ENCODE results near the gene CHMP3. TPM values are rescaled to one million over a fixed set of nuclear protein-coding genes. Genes with fewer than 3 reads are reported as not detected.

CHMP3 gene
- total RNA-seq, 1 donor from 2014 or later = 21.9 TPM

DNA sequence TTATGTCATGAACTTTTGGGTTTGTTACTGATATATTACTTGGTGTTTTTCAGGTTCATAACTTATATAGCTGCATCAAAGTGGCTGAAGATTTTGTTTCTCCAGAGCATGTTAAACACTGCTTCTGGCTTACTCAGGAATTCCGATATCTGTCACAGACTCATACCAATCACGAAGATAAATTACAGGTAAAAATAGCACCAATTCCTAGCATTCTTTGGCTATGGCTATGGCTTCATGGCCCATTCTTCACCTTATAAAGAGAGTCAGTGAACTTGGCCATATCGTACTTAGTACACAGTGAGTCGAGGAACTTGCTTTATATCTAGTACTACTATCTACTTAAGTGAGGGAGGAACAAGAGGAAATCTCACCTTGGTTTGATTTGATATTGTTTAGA lies 72.2 kb downstream of the CHMP3 start:
- H3K4me1 ChIP-seq = no peaks in the 10 kb centered on the region
- no peak overlapping the region for H3K27ac Mint-ChIP-seq
- no peak overlapping the region for H3K4me2 ChIP-seq
- no peak overlapping the region for H3K9ac ChIP-seq
- H3K27ac ChIP-seq = no peak overlapping the region
- no peaks in the 10 kb centered on the region for H3K79me2 ChIP-seq (ENCODE audit: low read depth)
- H3K9me3 ChIP-seq (ENCODE audit: low read depth) = no peaks in the 10 kb centered on the region
- no peak overlapping the region for H3K4me3 ChIP-seq
- no peak overlapping the region for H3K4me3 Mint-ChIP-seq
- peaks cover 78% of the 10 kb centered on the region for H3K36me3 Mint-ChIP-seq
- DNase-seq (ENCODE audit: low spot score) = no peak
- peaks cover 3% of the 10 kb centered on the region for H4K20me1 ChIP-seq (ENCODE audit: low read depth)
- no peaks in the 10 kb centered on the region for H3K27me3 ChIP-seq
- no peaks in the 10 kb centered on the region for H3K27me3 Mint-ChIP-seq (ENCODE audit: insufficient read depth, low read depth)
- TF ChIP-seq EZH2phosphoT487 (IDR thresholded peaks at IDR 0.05) = no peak
- TF ChIP-seq, protein P1, sequence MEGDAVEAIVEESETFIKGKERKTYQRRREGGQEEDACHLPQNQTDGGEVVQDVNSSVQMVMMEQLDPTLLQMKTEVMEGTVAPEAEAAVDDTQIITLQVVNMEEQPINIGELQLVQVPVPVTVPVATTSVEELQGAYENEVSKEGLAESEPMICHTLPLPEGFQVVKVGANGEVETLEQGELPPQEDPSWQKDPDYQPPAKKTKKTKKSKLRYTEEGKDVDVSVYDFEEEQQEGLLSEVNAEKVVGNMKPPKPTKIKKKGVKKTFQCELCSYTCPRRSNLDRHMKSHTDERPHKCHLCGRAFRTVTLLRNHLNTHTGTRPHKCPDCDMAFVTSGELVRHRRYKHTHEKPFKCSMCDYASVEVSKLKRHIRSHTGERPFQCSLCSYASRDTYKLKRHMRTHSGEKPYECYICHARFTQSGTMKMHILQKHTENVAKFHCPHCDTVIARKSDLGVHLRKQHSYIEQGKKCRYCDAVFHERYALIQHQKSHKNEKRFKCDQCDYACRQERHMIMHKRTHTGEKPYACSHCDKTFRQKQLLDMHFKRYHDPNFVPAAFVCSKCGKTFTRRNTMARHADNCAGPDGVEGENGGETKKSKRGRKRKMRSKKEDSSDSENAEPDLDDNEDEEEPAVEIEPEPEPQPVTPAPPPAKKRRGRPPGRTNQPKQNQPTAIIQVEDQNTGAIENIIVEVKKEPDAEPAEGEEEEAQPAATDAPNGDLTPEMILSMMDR (IDR thresholded peaks at IDR 0.05) = no peak
- no peak for TF ChIP-seq EZH2 (IDR thresholded peaks at IDR 0.05)
- H3K4me1 Mint-ChIP-seq = no peaks in the 10 kb centered on the region
- H3F3A ChIP-seq (ENCODE audit: low read depth) = no peaks in the 10 kb centered on the region
- H3K9me3 Mint-ChIP-seq = peaks cover 4% of the 10 kb centered on the region
- no peak overlapping the region for H2AFZ ChIP-seq (replicated peaks)
- H3K36me3 ChIP-seq = peaks cover 45% of the 10 kb centered on the region

DNA sequence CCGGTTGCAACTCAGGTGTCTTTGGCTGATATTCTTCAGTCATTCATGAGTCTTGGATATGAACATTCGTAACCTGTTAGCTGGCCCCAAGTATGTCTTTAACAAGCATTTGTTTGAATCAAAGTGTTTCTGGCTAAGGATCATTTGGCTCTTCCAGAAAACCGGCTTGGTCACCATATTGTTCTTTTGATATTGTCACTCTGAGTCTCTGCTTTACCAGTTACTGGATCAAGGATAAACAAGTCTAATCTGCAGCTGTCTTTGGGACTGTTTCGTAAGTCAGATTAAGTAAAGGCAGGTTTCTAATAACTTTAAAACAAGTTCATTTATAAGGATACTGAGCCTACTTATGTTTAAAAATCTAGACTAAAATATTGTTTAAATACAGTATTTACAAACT lies 73.0 kb downstream of the CHMP3 start:
- Histone ChIP-seq H3K27me3 (no peaks in the 10 kb centered on the region), H3K27ac (no peak overlapping the region), H3K36me3 (peaks cover 41% of the 10 kb centered on the region), H4K20me1 (ENCODE audit: low read depth) (peaks cover 3% of the 10 kb centered on the region), H3K4me2 (no peak overlapping the region), H2AFZ (replicated peaks) (no peak overlapping the region), H3K4me1 (no peaks in the 10 kb centered on the region), H3K4me3 (no peak overlapping the region), H3F3A (ENCODE audit: low read depth) (no peaks in the 10 kb centered on the region), H3K9ac (no peak overlapping the region), H3K79me2 (ENCODE audit: low read depth) (no peaks in the 10 kb centered on the region), H3K9me3 (ENCODE audit: low read depth) (no peaks in the 10 kb centered on the region)
- H3K4me1 Mint-ChIP-seq = no peaks in the 10 kb centered on the region
- peaks cover 77% of the 10 kb centered on the region for H3K36me3 Mint-ChIP-seq
- H3K9me3 Mint-ChIP-seq = peaks cover 2% of the 10 kb centered on the region
- TF ChIP-seq EZH2phosphoT487 (IDR thresholded peaks at IDR 0.05) (no peak), EZH2 (IDR thresholded peaks at IDR 0.05) (no peak)
- TF ChIP-seq, protein P1 (IDR thresholded peaks at IDR 0.05) = no peak
- H3K27me3 Mint-ChIP-seq (ENCODE audit: insufficient read depth, low read depth) = no peaks in the 10 kb centered on the region
- DNase-seq (ENCODE audit: low spot score) = no peak
- no peak overlapping the region for H3K4me3 Mint-ChIP-seq
- no peak overlapping the region for H3K27ac Mint-ChIP-seq

DNA sequence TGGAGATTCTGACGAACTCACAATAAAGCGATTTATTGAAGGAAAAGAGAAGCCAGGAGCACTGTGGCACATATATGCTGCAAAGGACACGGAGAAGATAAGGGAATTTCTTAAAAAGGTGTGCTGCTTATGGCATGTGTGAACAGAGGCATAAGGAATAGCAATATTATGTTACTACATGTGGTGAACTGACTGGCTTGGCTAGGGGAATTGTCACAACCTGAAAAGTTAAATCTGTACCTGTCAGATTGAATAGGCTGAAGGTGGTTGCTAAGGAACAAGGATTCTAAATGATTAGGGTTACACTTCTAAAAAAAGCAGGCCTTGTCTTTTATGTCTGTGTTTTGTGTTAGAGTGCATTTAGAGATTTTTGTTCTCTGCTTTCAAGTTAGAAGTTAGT lies 73.7 kb downstream of the CHMP3 start:
- TF ChIP-seq EZH2 (IDR thresholded peaks at IDR 0.05) = no peak
- no peak overlapping the region for H3K4me3 ChIP-seq
- no peaks in the 10 kb centered on the region for H3K27me3 ChIP-seq
- H4K20me1 ChIP-seq (ENCODE audit: low read depth) = peaks cover 3% of the 10 kb centered on the region
- H3K9me3 Mint-ChIP-seq = no peaks in the 10 kb centered on the region
- H3F3A ChIP-seq (ENCODE audit: low read depth) = no peaks in the 10 kb centered on the region
- H3K4me1 Mint-ChIP-seq = no peaks in the 10 kb centered on the region
- H3K36me3 ChIP-seq = peaks cover 45% of the 10 kb centered on the region
- H3K9me3 ChIP-seq (ENCODE audit: low read depth) = no peaks in the 10 kb centered on the region
- no peaks in the 10 kb centered on the region for H3K27me3 Mint-ChIP-seq (ENCODE audit: insufficient read depth, low read depth)
- no peak overlapping the region for H3K27ac Mint-ChIP-seq
- H2AFZ ChIP-seq (replicated peaks) = no peak overlapping the region
- peaks cover 79% of the 10 kb centered on the region for H3K36me3 Mint-ChIP-seq
- no peak overlapping the region for H3K9ac ChIP-seq
- H3K4me1 ChIP-seq = no peaks in the 10 kb centered on the region
- no peak overlapping the region for H3K4me2 ChIP-seq
- no peak overlapping the region for H3K27ac ChIP-seq
- H3K79me2 ChIP-seq (ENCODE audit: low read depth) = no peaks in the 10 kb centered on the region
- no peak overlapping the region for H3K4me3 Mint-ChIP-seq
- no peak for DNase-seq (ENCODE audit: low spot score)

DNA sequence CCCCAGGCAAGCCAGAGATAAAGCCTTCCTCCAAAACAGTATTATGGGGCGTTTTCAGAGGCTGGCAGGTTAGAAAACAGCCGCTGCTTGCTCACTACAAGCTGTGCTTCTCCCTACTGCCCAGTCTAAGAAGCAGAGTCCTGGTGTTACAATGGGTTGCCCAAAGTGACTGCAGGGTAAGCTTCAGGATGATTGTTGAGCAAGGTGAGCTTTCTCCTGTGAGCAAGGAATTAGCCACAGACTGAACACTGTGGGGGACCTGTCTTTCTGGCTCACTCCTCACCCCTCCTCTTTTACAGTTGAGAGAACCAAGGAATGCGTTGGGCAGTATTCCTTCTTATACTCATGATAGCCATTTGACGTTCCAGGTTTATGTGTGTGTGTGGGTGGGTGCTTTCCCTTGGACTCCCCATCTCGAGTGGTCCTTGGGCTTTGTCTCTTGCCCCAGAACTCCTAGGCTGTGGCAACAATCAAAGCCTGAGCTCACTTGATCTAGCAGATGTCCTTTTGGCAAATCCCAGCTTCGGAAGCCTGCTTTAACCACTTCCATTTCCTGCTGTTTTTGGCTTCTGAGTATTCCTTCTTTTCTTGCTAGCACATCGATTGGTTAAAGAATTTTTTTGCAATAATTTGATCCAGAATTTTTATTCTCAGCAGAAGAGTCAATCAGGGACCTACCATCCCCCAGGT lies 74.5 kb downstream of the CHMP3 start:
- no peaks in the 10 kb centered on the region for H3K79me2 ChIP-seq (ENCODE audit: low read depth)
- no peak overlapping the region for H3K27ac Mint-ChIP-seq

More for the DNA sequence above, 74.5 kb downstream of the CHMP3 start:
- H3K4me3 ChIP-seq = no peak overlapping the region
- H3K4me1 ChIP-seq = no peaks in the 10 kb centered on the region
- H3K27me3 Mint-ChIP-seq (ENCODE audit: insufficient read depth, low read depth) = no peaks in the 10 kb centered on the region
- no peaks in the 10 kb centered on the region for H3K4me1 Mint-ChIP-seq
- H3K27me3 ChIP-seq = no peaks in the 10 kb centered on the region
- peaks cover 3% of the 10 kb centered on the region for H4K20me1 ChIP-seq (ENCODE audit: low read depth)
- peaks cover 79% of the 10 kb centered on the region for H3K36me3 Mint-ChIP-seq
- no peak for DNase-seq (ENCODE audit: low spot score)
- H3K9me3 ChIP-seq (ENCODE audit: low read depth) = no peaks in the 10 kb centered on the region
- H3K9me3 Mint-ChIP-seq = no peaks in the 10 kb centered on the region
- no peak overlapping the region for H3K4me2 ChIP-seq
- TF ChIP-seq EZH2 (IDR thresholded peaks at IDR 0.05) = no peak
- no peak overlapping the region for H3K4me3 Mint-ChIP-seq
- no peak overlapping the region for H2AFZ ChIP-seq (replicated peaks)
- H3K9ac ChIP-seq = no peak overlapping the region
- H3K36me3 ChIP-seq = peaks cover 38% of the 10 kb centered on the region
- H3K27ac ChIP-seq = no peak overlapping the region
- no peaks in the 10 kb centered on the region for H3F3A ChIP-seq (ENCODE audit: low read depth)

Measured in neural progenitor cell (in vitro differentiated cells).